Endodermal cell (in vitro differentiated cells): ENCODE results near the gene RGS7BP. TPM values are rescaled to one million over a fixed set of nuclear protein-coding genes. Genes with fewer than 3 reads are reported as not detected.

Experiments
- DNase-seq: peaks from one replicate; pipeline ENCODE4 v3.0.0-alpha.2; 2017
- H3K27ac ChIP-seq: 2 replicates; pipeline ENCODE4 v1.5.1; 2013; ENCODE audit warnings: mild to moderate bottlenecking, low read depth, low read length, moderate library complexity
- H3K27me3 ChIP-seq: 2 replicates; pipeline ENCODE4 v1.6.1; 2013; ENCODE audit warnings: mild to moderate bottlenecking, low read length, moderate library complexity; ENCODE audit not compliant: insufficient read depth, control insufficient read depth, poor library complexity, severe bottlenecking
- H3K36me3 ChIP-seq: 2 replicates; pipeline ENCODE4 v1.7.0; 2013; ENCODE audit warnings: mild to moderate bottlenecking, low read length, moderate library complexity; ENCODE audit not compliant: control insufficient read depth, insufficient read depth
- H3K4me1 ChIP-seq: one replicate; pipeline ENCODE4 v1.7.0; 2013; ENCODE audit warnings: low read length; ENCODE audit not compliant: control insufficient read depth, insufficient read depth
- H3K4me3 ChIP-seq: 2 replicates; pipeline ENCODE4 v1.5.1; 2013; ENCODE audit warnings: mild to moderate bottlenecking, low read length, moderate library complexity
- H3K9ac ChIP-seq: 2 replicates; pipeline ENCODE4 v1.6.1; 2013; ENCODE audit warnings: mild to moderate bottlenecking, low read length, moderate library complexity; ENCODE audit not compliant: poor library complexity, severe bottlenecking; ENCODE audit errors: extremely low read depth
- H3K9me3 ChIP-seq: 2 replicates; pipeline ENCODE4 v1.6.1; 2013; ENCODE audit warnings: mild to moderate bottlenecking, low read length, moderate library complexity; ENCODE audit not compliant: control insufficient read depth
- H3K27ac Mint-ChIP-seq: 2 replicates; pipeline ENCODE4 v1.8.0; 2020; ENCODE audit warnings: mixed read lengths
- H3K27me3 Mint-ChIP-seq: 2 replicates; pipeline ENCODE4 v1.8.0; 2021; ENCODE audit warnings: mild to moderate bottlenecking, mixed read lengths; ENCODE audit not compliant: insufficient read depth
- H3K36me3 Mint-ChIP-seq: 2 replicates; pipeline ENCODE4 v1.8.0; 2020; ENCODE audit warnings: low read depth, mixed read lengths
- H3K4me1 Mint-ChIP-seq: 2 replicates; pipeline ENCODE4 v1.8.0; 2020; ENCODE audit warnings: mixed read lengths
- H3K4me3 Mint-ChIP-seq: 2 replicates; pipeline ENCODE4 v1.8.0; 2020; ENCODE audit warnings: mild to moderate bottlenecking, moderate library complexity, mixed read lengths
- H3K9me3 Mint-ChIP-seq: 2 replicates; pipeline ENCODE4 v1.8.0; 2020; ENCODE audit warnings: mild to moderate bottlenecking, mixed read lengths
- WGBS, 2 experiments: methylation state at CpG; one replicate each; pipeline versions ENCODE4 v1.1.5 to v1.1.7; 2013; ENCODE audit warnings: missing lambda C conversion rate in 2 of 2, mixed read lengths in 1 of 2; ENCODE audit not compliant: insufficient coverage in 1 of 2, insufficient read length in 1 of 2; 5-methylcytosine and 5-hydroxymethylcytosine counted together
- total RNA-seq, 2 donors: library from RNA; stranded (reverse); fragmentation: NEBNext Ultra II Directional in 1 of 2; extraction: Animal tissue kit (Norgen Biotek cat#: 25700) in 1 of 2; gene quantifications; 2 replicates in 1 of 2; 3 replicates in 1 of 2; pipeline ENCODE4 v1.2.1, GENCODE V29; 2021
- TF ChIP-seq, protein P1 (sequence below): fragments of 200-600 bp; sonication (generic); conservative IDR thresholded peaks from 2 replicates; pipeline ENCODE4 v1.5.0; 2021; ENCODE audit warnings: antibody characterized with exemption, mild to moderate bottlenecking

The RGS7BP gene
- total RNA-seq, 2 donors from 2014 or later = 1.5 to 2.3 TPM

DNA sequence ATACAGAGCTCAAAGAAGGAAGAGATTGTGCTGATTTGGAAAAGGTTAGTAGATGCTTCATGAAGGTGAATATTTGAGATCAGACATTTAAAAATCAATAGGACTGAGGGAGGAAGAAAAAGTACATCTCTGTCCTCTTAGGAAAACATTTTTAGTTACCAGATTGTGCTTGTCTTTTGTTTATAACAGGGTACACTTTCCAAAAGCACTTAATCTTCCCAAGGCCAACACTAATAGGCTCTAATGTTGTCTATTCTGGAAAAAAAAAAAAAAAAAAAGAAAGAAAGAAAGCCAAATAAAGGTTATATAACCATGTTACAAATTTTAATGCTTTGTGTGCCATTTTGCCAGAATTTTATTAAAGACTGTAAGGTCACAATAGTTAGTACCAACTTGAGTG, 139.0 kb downstream of the RGS7BP start:
- TF ChIP-seq, protein P1, sequence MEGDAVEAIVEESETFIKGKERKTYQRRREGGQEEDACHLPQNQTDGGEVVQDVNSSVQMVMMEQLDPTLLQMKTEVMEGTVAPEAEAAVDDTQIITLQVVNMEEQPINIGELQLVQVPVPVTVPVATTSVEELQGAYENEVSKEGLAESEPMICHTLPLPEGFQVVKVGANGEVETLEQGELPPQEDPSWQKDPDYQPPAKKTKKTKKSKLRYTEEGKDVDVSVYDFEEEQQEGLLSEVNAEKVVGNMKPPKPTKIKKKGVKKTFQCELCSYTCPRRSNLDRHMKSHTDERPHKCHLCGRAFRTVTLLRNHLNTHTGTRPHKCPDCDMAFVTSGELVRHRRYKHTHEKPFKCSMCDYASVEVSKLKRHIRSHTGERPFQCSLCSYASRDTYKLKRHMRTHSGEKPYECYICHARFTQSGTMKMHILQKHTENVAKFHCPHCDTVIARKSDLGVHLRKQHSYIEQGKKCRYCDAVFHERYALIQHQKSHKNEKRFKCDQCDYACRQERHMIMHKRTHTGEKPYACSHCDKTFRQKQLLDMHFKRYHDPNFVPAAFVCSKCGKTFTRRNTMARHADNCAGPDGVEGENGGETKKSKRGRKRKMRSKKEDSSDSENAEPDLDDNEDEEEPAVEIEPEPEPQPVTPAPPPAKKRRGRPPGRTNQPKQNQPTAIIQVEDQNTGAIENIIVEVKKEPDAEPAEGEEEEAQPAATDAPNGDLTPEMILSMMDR = no peak
- peaks cover 6% of the 10 kb centered on the region for H3K9me3 Mint-ChIP-seq
- H3K27ac Mint-ChIP-seq = no peak overlapping the region
- no peak overlapping the region for H3K4me3 Mint-ChIP-seq
- no peaks in the 10 kb centered on the region for H3K27me3 ChIP-seq
- H3K4me1 Mint-ChIP-seq = peaks cover 17% of the 10 kb centered on the region
- H3K9ac ChIP-seq = no peak overlapping the region
- H3K4me3 ChIP-seq = no peak overlapping the region
- peaks cover 7% of the 10 kb centered on the region for H3K4me1 ChIP-seq
- H3K27ac ChIP-seq = no peak overlapping the region
- DNase-seq = no peak
- no peaks in the 10 kb centered on the region for H3K36me3 Mint-ChIP-seq
- peaks cover 9% of the 10 kb centered on the region for H3K9me3 ChIP-seq
- no peaks in the 10 kb centered on the region for H3K36me3 ChIP-seq
- H3K27me3 Mint-ChIP-seq = no peaks in the 10 kb centered on the region

DNA sequence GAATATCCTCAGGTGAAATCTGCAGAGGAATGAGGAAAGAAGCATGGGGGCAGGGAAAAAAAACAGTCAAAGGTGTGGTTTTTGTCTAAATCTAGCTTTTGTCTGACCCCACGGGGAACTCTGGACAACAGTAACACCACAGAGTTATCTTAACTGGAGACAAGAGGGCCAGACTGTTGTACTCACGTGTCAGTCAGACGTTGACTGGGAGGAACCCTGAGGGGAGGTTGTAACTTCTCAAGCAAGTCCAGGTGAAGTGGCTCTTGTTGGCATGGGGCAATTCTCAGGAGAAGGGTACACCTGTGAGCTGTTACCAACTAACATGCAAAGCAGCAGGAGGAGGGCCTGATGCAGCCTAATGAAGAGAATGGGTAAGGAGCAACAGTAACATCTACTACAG, 140.4 kb downstream of the RGS7BP start:
- 83 to 94% methylated on average over 2 to 3 of the region's 3 CpGs for WGBS, 2 experiments
- Histone ChIP-seq H3K4me3 (no peak overlapping the region), H3K9me3 (peaks cover 14% of the 10 kb centered on the region), H3K4me1 (peaks cover 7% of the 10 kb centered on the region), H3K27ac (no peak overlapping the region), H3K9ac (no peak overlapping the region), H3K27me3 (no peaks in the 10 kb centered on the region), H3K36me3 (no peaks in the 10 kb centered on the region)
- peaks cover 4% of the 10 kb centered on the region for H3K36me3 Mint-ChIP-seq
- no peak for DNase-seq
- H3K27ac Mint-ChIP-seq = no peak overlapping the region
- H3K4me3 Mint-ChIP-seq = no peak overlapping the region
- peaks cover 19% of the 10 kb centered on the region for H3K9me3 Mint-ChIP-seq
- H3K4me1 Mint-ChIP-seq = peaks cover 17% of the 10 kb centered on the region
- TF ChIP-seq, protein P1 = no peak
- H3K27me3 Mint-ChIP-seq = no peaks in the 10 kb centered on the region

DNA sequence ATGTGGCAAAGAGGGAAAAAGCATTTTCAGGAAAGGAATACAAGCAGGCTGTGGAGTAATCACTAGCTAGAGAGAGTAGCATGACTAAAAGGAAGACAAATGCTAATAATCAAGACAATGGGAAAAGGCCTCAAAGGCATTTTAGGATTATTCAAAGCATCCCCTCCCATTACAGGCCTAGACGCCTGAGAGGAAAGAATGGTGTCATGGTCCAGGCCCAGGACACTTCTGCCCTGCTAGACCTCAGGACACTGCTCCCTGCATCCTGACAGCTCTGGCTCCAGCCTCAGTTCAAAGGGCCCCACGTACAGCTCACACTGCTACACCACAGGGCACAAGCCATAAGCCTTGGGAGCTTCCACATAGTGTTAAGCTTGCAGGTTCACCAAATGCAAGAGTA, 143.7 kb downstream of the RGS7BP start:
- Mint-ChIP-seq H3K36me3 (peaks cover 6% of the 10 kb centered on the region), H3K27me3 (no peaks in the 10 kb centered on the region), H3K27ac (no peak overlapping the region), H3K9me3 (peaks cover 33% of the 10 kb centered on the region), H3K4me3 (no peak overlapping the region), H3K4me1 (peaks cover 17% of the 10 kb centered on the region)
- Histone ChIP-seq H3K27me3 (no peaks in the 10 kb centered on the region), H3K9ac (no peak overlapping the region), H3K4me1 (peaks cover 7% of the 10 kb centered on the region), H3K4me3 (no peak overlapping the region), H3K36me3 (no peaks in the 10 kb centered on the region), H3K27ac (no peak overlapping the region), H3K9me3 (peaks cover 18% of the 10 kb centered on the region)
- DNase-seq = no peak
- TF ChIP-seq, protein P1 = no peak
- WGBS, 2 experiments = 93 to 100% methylated on average over 1 to 2 of the region's 2 CpGs
